Measurements from ENCODE around the gene CIBAR2.

Gene CIBAR2

DNA sequence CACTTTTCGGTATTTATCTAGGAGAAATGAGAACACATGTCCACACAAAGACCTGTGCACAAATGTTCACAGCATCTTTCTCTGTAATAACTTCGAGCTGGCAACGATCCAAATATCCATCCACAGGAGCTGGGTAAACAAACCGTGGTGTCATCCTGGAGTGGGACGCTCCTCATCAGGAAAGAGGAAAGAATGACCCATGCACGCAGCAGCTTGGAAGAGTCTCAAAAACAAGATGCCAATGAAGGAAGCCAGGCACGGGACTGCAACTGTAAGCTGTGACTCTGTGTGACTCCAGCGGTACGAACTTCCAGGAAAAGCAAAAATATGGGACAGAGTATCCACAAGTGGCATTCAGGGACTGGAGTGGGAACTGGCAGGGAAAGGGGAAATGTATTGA is 36.7 kb upstream of the CIBAR2 start:
- DNase-seq (ENCODE audit: extremely low read depth, low read depth), result no peak
- TF ChIP-seq, protein P1, sequence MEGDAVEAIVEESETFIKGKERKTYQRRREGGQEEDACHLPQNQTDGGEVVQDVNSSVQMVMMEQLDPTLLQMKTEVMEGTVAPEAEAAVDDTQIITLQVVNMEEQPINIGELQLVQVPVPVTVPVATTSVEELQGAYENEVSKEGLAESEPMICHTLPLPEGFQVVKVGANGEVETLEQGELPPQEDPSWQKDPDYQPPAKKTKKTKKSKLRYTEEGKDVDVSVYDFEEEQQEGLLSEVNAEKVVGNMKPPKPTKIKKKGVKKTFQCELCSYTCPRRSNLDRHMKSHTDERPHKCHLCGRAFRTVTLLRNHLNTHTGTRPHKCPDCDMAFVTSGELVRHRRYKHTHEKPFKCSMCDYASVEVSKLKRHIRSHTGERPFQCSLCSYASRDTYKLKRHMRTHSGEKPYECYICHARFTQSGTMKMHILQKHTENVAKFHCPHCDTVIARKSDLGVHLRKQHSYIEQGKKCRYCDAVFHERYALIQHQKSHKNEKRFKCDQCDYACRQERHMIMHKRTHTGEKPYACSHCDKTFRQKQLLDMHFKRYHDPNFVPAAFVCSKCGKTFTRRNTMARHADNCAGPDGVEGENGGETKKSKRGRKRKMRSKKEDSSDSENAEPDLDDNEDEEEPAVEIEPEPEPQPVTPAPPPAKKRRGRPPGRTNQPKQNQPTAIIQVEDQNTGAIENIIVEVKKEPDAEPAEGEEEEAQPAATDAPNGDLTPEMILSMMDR (IDR thresholded peaks at IDR 0.05; ENCODE audit: low read depth, low read length), result no peak

DNA sequence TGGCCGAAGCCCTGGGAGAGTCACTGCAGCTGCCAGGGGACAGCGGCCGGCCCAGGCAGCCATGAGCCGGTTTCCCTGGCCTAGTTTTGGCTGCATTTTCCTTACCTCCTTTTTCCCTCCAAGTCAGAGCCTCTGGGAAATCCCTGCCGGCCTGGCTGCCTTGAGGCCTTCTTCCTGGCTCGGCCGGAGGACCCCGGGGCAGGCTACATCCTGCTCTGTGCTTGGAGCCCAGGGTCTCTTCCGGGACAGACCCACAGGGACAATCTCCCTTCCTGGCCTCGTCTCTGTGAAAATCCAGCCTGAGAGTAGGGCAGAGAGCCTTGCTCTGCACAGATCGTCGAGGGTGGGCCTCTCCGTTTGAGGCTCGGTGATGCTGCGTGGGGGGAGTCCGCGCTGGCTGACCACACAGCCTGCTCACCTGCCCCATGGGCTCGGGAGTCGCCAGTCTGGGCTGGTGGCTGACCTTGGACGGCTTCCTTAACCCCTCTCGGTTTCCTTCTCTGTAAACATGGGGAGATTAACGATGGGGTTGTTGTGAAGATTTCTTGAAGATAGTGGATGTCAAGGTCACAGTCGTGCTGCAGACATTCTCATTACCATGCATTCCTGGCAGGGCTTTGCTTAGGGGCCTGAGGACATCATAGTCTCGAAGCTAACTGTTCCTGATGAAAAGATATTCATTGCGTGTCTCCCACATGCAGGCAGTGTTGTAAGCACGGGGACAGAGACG is 34.8 kb upstream of the CIBAR2 start:
- TF ChIP-seq, protein P1 (IDR thresholded peaks at IDR 0.05; ENCODE audit: low read depth, low read length), result no peak
- DNase-seq (ENCODE audit: extremely low read depth, low read depth), result no peak

DNA sequence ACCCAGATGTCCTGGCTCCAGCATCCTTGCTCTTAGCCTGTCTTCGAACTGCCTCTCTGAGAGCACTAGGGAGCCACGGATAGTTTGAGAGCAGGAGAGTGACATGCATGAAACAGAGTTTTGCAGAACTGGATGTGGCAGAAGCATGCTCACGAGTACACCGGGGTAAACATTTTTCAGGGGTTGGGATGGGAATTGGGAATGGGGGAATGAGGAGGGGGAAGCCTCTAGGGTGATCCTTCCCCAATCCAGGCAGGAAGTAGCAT is 34.2 kb upstream of the CIBAR2 start:
- TF ChIP-seq, protein P1 (IDR thresholded peaks at IDR 0.05; ENCODE audit: low read depth, low read length), result no peak
- no peak for DNase-seq (ENCODE audit: extremely low read depth, low read depth)

DNA sequence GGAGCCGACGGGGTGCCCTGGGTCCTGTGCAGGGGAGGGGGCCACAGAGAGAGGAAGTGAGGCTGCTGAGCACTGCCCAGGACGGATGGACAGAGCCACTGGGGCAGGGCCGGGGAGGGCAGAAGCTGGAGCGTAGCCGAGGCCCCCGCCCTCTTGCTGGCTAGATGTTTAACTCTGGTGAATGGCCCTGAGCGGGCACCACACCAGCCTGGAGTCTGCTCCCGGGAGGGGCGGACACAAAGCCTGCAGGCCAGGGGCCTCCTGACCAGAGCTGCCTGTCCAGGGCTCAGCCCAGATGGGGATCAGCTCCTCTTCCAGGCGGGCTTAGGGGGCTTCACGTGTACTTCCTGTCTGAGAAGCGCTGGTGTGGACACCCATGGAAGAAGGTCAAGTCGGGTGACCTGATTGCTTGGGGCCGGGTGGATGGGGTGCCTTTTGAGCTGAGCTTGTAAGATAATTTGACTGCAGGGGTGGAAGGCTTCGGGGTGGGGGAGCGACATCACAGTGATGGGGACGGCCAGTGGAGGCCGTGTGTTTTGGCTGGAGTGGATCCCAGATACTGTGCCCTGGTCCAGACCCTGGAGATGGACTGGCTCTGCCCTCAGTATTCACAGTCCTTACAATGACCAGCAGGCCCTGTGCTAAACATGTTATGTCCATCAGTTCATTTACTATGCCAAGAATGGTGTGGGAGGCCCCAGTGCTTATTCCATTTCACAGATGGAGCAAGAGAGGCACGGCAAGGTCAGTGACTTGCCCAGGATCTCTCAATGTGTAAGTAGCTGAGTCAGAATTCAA is 33.7 kb upstream of the CIBAR2 start:
- no peak for DNase-seq (ENCODE audit: extremely low read depth, low read depth)
- TF ChIP-seq, protein P1 (IDR thresholded peaks at IDR 0.05; ENCODE audit: low read depth, low read length), result no peak

DNA sequence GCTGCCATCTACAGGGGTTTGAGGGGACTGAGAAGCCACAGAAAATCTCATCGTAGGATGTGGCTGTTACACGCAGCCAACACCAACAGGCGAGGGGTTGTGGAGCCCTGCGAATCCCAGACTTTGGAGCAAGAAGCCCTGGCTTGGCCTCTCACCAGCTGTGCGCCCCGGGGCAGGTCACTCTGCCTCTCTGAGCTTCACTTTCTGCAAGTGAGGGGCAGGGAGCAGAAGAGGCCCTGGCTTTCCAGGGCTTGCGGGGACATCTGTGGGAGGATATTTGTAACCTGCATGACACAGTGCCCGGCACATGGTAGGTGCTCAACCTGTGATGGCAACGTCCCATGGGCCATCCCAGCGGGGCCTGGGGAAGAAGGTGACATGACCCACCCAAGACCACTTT is 32.9 kb upstream of the CIBAR2 start:
- TF ChIP-seq, protein P1 (IDR thresholded peaks at IDR 0.05; ENCODE audit: low read depth, low read length), result no peak

DNA sequence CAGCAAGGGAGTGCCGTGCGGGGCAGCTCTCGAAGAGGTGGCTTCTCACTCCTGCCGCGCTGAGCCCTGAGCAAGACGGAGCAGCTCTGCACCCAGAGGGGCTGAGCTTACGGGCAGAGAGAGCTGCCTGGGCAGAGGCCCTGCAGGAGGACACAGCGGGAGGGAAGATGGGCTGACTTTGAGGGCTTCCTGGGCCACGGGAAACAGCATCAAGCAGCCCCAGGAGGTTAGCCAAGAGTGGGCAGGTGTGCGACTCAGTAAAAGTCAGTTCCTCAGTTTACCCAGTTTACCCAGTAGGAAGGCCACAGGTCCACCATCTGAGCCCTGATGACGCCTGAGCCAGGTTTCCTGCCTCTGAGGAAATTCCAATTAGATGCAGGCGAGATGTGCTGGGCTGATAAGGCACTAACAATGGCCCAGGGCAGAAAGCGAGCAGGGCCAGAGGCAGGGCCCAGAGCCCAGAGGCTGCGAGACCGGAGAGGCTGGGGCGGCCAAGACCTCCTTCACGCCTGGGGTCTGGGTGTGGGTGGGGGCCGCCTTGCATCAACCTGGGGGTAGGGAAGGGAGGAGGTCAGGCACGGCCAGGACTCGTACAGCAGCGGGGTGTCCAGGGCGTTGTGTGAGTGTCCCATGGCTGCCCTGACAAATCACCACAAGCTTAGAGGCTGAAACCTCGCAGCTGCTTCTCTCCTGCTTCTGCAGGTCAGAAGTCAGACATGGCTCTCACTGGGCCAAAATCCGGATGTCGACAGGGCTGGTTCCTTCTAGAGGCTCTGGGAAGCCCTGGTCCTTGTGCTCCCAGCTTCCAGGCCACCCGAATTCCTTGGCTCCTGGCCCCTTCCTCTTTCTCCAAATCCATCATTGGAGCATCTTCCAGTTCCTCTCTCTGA is 32.0 kb upstream of the CIBAR2 start:
- TF ChIP-seq, protein P1 (IDR thresholded peaks at IDR 0.05; ENCODE audit: low read depth, low read length), result no peak

More for the DNA sequence above, 32.9 kb upstream of the CIBAR2 start:
- no peak for DNase-seq (ENCODE audit: extremely low read depth, low read depth)

More for the DNA sequence above, 32.0 kb upstream of the CIBAR2 start:
- DNase-seq (ENCODE audit: extremely low read depth, low read depth), result no peak

All from AG09319 (cell line).